Choroid plexus epithelial cell (primary cell): ENCODE measurements around the gene CA5A.

Experiments
- DNase-seq: peaks from one replicate; pipeline ENCODE4 v3.0.0-alpha.2; 2010; ENCODE audit warnings: low read depth
- H3K4me3 ChIP-seq: 2 replicates; pipeline ENCODE4 v1.5.1; 2011; ENCODE audit warnings: low read depth, mild to moderate bottlenecking, control low read depth, low read length, moderate library complexity
- TF ChIP-seq, protein P1 (sequence below): conservative IDR thresholded peaks from 2 replicates; pipeline ENCODE4 v1.5.1; 2011; ENCODE audit warnings: low read depth, mild to moderate bottlenecking, control low read depth, inconsistent platforms, low read length, moderate library complexity

Gene CA5A

DNA sequence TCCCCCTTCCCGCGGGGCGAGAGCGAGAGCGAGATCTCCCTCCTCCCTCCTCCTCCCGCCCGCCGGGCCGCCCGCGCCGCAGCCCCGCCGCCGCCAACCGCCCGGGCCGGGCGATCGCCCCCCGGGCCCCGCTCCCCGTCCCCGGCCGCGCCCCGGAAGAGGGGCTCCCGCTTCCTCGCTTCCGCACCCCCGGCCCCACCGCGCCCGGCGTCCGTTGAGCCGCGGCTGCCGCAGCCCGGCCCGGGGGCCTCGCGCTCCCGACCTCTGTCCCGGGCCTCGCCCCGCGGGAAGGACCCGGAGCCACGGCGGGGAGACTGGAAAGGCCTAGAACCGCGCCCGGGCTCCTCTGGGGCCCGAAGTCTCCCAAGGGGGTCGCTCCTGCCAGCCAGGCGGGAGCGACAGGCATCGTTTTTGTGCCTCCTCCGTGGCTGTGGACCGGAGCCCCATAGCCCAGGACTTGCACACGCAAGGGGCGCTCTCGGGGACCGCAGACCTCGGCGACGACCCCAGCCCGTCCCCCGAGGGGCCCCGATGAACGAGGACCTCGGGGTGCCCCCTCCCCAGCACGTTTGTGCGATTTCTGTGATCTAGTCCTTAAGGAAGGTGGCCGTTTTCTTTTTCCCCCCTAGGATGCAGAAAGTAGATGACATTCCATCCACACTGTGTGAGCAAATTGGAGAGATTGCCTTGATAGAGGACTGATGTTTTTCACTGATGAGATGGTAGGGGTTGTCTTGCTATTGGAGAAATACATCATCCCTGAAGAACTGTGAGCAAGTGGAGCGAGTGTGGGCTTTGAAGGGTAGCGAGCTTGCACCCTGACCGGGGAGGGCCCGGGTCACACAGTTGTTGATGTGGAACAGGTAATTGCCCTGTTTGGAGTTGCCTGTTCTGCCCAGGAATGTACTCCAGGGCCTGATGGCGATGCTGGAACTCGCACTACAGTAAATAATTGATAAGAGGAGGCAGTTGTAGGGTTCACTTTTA, 15.5 kb upstream of the CA5A start:
- DNase-seq, result no peak
- TF ChIP-seq, protein P1, sequence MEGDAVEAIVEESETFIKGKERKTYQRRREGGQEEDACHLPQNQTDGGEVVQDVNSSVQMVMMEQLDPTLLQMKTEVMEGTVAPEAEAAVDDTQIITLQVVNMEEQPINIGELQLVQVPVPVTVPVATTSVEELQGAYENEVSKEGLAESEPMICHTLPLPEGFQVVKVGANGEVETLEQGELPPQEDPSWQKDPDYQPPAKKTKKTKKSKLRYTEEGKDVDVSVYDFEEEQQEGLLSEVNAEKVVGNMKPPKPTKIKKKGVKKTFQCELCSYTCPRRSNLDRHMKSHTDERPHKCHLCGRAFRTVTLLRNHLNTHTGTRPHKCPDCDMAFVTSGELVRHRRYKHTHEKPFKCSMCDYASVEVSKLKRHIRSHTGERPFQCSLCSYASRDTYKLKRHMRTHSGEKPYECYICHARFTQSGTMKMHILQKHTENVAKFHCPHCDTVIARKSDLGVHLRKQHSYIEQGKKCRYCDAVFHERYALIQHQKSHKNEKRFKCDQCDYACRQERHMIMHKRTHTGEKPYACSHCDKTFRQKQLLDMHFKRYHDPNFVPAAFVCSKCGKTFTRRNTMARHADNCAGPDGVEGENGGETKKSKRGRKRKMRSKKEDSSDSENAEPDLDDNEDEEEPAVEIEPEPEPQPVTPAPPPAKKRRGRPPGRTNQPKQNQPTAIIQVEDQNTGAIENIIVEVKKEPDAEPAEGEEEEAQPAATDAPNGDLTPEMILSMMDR, result peak; percentile 41
- peak overlapping the region; percentile 87 for H3K4me3 ChIP-seq

DNA sequence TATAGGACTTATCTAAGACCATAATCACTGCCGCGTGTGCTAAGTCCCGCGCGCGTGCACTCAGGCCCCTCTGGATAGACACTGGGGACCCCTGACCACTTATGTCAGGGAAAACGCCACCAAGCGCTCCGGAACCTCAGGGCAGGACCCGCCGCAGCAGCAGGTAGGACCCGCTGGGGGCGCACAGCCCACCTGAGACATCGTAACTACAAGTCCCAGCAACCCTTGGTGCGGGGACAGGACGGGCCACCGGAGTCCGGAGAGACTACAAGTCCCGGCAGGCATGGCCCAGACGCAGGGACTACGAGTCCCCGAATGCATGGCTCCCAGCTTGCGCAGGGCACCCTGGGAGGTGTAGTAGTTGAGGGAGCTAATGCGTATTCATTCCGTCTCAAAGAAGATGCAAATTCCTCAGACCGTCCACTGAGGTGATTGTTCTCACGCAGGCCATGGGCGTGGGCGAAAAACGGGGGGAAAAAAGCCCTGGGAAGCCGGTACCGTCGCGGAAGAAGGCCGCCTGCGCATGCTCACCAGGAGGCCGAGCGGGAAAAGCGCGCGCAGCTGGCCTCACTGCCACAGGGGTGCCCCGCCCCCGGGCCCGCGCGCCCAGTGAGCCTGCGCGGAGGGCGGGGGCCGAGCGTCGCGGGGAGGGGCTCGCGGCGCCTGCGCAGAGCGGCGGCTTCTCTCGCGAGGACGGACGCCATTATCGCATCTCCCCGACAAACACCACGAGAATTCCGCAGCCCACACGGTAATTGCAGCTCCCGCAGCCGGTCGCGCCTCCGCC, 14.6 kb upstream of the CA5A start, which contains the start of gene BANP:
BANP (plus strand) TSS at position 670 of the 787 bp plus-strand sequence. CDS start 23,682 bp downstream, outside the sequence.
- peak within 1 kb of the TSS; percentile 87 for H3K4me3 ChIP-seq
- peak; percentile 99 for DNase-seq
- TF ChIP-seq, protein P1, result peak; percentile 48

DNA sequence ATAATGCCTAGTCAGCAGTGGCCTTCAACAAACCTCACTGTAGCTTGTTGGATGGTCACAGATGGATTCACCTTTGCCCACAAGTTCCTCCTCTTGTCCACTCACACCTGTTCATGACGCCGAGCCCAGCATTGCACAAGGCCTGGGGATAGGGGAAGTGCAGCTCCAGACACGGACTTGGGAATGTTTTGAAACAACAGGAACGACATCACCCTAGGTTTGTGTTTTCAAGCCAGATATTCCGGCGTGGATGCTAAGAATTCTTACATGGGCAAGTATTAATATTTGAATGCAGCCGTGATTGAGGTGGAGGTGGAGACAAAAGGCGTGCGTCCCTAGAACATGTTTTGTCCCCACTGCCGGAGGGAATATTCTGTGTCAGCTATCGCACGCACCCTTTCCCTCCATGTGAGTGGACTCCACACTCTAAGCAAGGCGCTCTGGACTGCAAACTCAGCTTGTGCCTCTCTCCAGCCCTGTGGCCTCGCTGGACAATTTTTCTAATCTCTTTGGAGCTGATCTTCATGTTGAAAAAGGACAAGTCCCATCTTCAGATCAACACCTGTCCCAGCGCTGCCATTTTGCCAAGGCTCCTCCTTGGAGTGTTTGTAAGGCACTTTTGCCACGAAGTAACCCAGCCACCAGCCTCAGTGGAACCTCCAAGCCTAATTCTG, 12.9 kb upstream of the CA5A start:
- no peak overlapping the region for H3K4me3 ChIP-seq
- no peak for DNase-seq
- TF ChIP-seq, protein P1, result no peak

DNA sequence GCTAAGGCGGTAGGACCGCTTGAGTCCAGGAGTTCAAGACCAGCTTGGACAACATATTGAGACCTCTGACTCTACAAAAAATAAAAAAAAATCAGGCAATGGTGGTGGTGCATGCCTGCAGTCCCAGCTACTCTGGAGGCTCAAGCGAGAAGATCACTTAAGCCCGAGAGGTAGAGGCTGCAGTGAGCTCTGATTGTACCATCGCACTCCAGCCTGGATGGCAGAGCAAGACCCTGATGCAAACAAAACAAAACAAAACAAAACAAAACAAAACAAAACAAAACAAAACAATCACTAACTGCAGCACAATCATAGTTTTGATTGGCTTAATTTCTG, 12.4 kb upstream of the CA5A start:
- TF ChIP-seq, protein P1, result no peak
- no peak for DNase-seq
- H3K4me3 ChIP-seq, result no peak overlapping the region

DNA sequence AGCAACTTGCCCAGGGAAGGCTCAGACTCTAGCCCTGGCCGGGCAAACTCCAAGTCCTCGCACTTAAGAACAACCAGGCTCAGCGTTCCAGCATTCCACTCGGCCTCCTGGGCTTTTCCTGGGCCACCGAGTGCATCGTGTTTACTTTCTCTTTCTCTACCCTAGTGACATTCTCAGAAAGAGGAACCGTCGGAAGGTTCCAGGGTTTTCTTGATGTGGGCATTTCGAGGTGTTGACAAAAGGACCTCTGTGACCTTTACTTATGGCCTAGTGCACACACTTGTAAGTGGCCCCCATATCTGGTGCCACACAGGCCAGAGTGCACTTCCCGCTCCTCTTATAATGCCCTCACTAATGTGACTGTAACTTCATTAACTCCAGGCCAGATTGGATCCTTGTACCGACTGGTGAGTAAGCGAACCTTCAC, 11.8 kb upstream of the CA5A start:
- no peak overlapping the region for H3K4me3 ChIP-seq
- TF ChIP-seq, protein P1, result no peak
- no peak for DNase-seq

DNA sequence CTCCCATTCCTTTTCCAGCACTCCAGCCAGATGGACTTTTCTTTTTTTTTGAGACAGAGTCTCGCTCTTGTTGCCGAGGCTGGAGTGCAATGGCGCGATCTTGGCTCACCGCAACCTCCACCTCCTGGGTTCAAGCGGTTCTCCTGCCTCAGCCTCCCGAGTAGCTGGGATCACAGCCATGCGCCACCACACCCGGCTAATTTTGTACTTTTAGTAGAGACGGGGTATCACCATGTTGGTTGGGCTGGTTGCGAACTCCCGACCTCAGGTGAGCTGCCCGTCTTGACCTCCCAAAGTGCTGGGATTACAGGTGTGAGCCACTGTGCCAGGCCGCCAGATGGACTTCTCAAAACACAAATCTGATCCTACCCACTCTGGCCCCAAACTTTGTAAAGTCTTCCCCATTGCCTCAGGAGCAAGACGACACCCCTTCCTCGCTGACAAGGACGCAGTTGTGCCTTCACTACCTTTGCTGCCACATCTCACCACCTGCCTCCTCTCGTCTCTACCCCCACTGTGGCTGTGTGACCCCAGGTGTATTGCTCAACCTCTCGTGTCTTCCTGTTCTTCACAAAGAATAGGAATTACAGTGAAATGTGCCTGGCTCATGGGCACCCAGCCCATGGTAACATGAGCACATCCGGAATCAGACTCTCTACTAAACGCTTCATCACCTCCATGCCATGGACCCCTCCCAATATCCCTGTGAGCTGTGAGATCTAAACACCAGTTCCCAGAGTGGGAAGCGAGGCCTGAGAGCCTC, 11.2 kb upstream of the CA5A start:
- TF ChIP-seq, protein P1, result no peak
- H3K4me3 ChIP-seq, result no peak overlapping the region
- no peak for DNase-seq
